ENCODE data around the gene ATP9A.

DNA sequence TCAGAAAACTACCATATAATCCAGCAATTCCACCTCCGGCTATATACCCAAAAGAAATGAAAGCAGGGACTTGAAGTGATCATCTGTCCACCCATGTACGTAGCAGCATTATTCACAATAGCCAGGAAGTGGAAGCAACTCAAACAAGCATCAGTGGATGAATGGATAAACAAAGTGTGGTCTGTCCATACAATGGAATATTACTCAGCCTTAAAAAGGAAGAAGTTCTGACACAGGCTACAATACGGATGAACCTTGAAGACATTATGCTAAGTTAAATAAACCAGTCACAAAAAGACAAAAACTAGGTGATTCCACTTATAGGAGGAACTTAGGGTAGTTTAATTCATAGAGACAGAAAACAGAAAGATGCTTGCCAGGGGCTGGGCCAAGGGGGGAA is 76.5 kb downstream of the ATP9A start:
- TF ChIP-seq, protein P1, sequence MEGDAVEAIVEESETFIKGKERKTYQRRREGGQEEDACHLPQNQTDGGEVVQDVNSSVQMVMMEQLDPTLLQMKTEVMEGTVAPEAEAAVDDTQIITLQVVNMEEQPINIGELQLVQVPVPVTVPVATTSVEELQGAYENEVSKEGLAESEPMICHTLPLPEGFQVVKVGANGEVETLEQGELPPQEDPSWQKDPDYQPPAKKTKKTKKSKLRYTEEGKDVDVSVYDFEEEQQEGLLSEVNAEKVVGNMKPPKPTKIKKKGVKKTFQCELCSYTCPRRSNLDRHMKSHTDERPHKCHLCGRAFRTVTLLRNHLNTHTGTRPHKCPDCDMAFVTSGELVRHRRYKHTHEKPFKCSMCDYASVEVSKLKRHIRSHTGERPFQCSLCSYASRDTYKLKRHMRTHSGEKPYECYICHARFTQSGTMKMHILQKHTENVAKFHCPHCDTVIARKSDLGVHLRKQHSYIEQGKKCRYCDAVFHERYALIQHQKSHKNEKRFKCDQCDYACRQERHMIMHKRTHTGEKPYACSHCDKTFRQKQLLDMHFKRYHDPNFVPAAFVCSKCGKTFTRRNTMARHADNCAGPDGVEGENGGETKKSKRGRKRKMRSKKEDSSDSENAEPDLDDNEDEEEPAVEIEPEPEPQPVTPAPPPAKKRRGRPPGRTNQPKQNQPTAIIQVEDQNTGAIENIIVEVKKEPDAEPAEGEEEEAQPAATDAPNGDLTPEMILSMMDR (IDR thresholded peaks at IDR 0.05; ENCODE audit: insufficient read depth, low read length), result no peak
- TF ChIP-seq POLR2AphosphoS5 (IDR thresholded peaks at IDR 0.05; ENCODE audit: low read depth), result no peak
- no peak for TF ChIP-seq SPI1 (IDR thresholded peaks at IDR 0.05; ENCODE audit: borderline replicate concordance, low read depth)
- no peak for TF ChIP-seq GABPA (IDR thresholded peaks at IDR 0.05; ENCODE audit: low read depth)
- TF ChIP-seq, protein P2, sequence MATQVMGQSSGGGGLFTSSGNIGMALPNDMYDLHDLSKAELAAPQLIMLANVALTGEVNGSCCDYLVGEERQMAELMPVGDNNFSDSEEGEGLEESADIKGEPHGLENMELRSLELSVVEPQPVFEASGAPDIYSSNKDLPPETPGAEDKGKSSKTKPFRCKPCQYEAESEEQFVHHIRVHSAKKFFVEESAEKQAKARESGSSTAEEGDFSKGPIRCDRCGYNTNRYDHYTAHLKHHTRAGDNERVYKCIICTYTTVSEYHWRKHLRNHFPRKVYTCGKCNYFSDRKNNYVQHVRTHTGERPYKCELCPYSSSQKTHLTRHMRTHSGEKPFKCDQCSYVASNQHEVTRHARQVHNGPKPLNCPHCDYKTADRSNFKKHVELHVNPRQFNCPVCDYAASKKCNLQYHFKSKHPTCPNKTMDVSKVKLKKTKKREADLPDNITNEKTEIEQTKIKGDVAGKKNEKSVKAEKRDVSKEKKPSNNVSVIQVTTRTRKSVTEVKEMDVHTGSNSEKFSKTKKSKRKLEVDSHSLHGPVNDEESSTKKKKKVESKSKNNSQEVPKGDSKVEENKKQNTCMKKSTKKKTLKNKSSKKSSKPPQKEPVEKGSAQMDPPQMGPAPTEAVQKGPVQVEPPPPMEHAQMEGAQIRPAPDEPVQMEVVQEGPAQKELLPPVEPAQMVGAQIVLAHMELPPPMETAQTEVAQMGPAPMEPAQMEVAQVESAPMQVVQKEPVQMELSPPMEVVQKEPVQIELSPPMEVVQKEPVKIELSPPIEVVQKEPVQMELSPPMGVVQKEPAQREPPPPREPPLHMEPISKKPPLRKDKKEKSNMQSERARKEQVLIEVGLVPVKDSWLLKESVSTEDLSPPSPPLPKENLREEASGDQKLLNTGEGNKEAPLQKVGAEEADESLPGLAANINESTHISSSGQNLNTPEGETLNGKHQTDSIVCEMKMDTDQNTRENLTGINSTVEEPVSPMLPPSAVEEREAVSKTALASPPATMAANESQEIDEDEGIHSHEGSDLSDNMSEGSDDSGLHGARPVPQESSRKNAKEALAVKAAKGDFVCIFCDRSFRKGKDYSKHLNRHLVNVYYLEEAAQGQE (IDR thresholded peaks at IDR 0.05; ENCODE audit: insufficient replicate concordance, low read depth), result no peak

All from HL-60 (cell line).